GM06990 (cell line): ENCODE data around the gene YTHDF1.
"Not testable (repeated sequence)": the region's sequence is repeated elsewhere in the genome, so short reads cannot be mapped to it uniquely, and the experiment has no call there.

ENCODE experiments used
- DNase-seq: peaks from one replicate; pipeline ENCODE4 v3.0.0-alpha.2; 2011; ENCODE audit not compliant: insufficient read length; ENCODE audit errors: extremely low read depth
- H3K27me3 ChIP-seq: replicated peaks from 2 replicates; pipeline ENCODE4 v1.6.0; 2011; ENCODE audit warnings: low read length; ENCODE audit not compliant: control insufficient read depth, insufficient read depth
- H3K36me3 ChIP-seq: 2 replicates; pipeline ENCODE4 v1.5.1; 2011; ENCODE audit warnings: low read length; ENCODE audit not compliant: control insufficient read depth, insufficient read depth
- H3K4me3 ChIP-seq: replicated peaks from 2 replicates; pipeline ENCODE4 v1.5.1; 2011; ENCODE audit warnings: low read depth, mild to moderate bottlenecking, control low read depth, low read length
- CTCF ChIP-seq: IDR thresholded peaks from 2 replicates; pipeline ENCODE4 v1.5.1; 2011; ENCODE audit warnings: low read length, control low read depth, mild to moderate bottlenecking, inconsistent platforms; ENCODE audit not compliant: insufficient read depth, poor library complexity, severe bottlenecking

Gene YTHDF1

GRCh38 chr20:63253065-63253437, 37.1 kb upstream of the YTHDF1 start:
- DNase-seq: no peak
- no peak overlapping the region for H3K4me3 ChIP-seq

DNA sequence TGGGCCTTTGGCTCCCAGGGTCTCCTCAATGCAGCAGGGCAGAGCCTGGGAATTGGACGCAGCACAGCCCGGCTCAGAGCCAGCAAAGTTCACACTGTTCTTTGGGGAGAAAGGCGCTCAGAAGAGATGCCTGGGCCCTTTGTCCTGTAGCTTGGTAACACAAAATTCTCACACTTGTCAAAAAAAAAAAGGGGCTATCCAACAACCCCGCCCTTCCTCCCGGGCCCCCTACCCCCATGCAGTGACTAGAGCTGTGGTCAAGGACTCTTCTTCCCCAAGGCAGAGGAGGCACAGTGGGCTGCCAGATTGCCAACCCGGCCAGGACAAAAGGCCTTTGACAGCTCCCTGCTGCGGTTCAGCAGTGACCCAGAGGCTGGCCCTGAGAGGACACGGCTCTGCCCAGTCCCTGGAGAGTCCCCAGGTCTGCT, 36.4 kb upstream of the YTHDF1 start:
- TF ChIP-seq CTCF: no peak

More at GRCh38 chr20:63253065-63253437, 37.1 kb upstream of the YTHDF1 start:
- TF ChIP-seq CTCF: no peak
- Histone ChIP-seq H3K36me3 (no peaks in the 10 kb centered on the region), H3K27me3 (peaks cover 3% of the 10 kb centered on the region)

DNA sequence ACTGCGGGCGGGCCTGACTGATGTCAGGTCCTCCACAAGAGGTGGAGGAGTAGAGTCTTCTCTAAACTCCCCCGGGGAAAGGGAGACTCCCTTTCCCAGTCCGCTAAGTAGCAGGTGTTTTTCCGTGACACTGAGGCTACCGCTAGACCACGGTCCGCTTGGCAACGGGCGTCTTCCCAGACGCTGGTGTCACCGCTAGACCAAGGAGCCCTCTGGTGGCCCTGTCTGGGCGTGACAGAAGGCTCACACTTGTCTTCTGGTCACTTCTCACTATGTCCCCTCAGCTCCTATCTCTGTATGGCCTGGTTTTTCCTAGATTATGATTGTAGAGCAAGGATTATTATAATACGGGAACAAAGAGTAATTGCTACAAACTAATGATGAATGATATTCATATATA, 35.4 kb upstream of the YTHDF1 start:
- not testable (repeated sequence) for H3K36me3 ChIP-seq, DNase-seq, H3K4me3 ChIP-seq, H3K27me3 ChIP-seq
- TF ChIP-seq CTCF: peak; percentile 31

More for the DNA sequence above, 36.4 kb upstream of the YTHDF1 start:
- H3K4me3 ChIP-seq: no peak overlapping the region
- DNase-seq: no peak
- no peaks in the 10 kb centered on the region for H3K36me3 ChIP-seq
- H3K27me3 ChIP-seq: peaks cover 3% of the 10 kb centered on the region

DNA sequence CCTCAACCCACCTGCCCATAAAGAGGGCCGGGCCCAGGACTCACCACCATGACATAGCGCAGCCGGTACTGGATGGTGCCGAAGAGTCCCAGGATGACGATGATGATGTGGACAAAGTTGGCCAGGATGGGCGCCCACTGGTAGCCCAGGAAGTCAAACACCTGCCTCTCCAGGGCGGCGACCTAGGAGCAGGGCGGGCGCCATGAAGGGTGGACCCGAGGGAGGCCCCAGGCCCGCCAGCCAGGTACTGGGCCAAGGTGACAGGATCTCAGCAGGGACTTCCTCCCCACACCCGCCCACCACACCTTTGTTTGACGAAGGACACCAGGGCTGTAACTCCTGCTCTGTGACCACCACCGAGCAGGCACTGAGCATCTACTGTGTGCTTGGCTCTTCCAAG, 34.0 kb upstream of the YTHDF1 start:
- TF ChIP-seq CTCF: no peak

DNA sequence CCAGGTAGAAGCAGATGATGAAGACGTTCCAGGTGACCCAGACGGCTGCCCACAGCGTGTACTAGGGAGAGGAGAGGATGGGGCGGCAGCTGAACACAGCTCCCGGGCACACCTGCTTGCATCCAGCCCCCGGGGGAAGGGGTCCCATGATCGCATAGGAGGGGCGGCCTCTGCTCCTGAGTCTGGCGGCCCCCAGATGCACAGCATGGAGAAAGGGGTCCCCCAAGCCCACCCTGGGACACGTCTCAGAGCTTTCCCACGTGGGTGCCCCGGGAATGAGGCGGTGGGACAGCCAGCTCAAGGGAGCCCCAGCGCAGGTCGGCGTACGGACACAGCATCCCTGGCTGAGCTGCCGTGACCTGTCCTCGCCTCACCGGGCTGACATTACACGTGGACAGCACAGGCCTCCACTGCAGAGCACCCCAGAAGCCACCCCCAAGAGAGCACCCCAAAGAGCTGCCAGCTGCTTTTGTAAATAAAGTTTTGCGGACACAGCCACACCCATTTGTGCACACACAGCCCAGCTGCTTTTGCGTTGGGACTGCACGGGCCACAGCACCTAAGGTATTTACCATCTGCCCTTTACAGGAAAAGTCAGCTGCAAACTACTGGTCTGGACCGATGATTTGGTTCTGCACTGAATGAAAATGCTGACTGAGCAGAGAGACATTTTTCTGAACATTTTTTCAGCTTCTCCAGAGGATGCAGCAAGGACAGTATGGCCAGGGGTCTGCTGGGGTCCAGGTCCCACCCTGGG, 33.1 kb upstream of the YTHDF1 start:
- Histone ChIP-seq H3K4me3 (no peak overlapping the region), H3K27me3 (peaks cover 3% of the 10 kb centered on the region), H3K36me3 (no peaks in the 10 kb centered on the region)
- no peak for TF ChIP-seq CTCF
- DNase-seq: no peak

More for the DNA sequence above, 34.0 kb upstream of the YTHDF1 start:
- Histone ChIP-seq H3K4me3 (no peak overlapping the region), H3K36me3 (no peaks in the 10 kb centered on the region), H3K27me3 (peaks cover 3% of the 10 kb centered on the region)
- no peak for DNase-seq

DNA sequence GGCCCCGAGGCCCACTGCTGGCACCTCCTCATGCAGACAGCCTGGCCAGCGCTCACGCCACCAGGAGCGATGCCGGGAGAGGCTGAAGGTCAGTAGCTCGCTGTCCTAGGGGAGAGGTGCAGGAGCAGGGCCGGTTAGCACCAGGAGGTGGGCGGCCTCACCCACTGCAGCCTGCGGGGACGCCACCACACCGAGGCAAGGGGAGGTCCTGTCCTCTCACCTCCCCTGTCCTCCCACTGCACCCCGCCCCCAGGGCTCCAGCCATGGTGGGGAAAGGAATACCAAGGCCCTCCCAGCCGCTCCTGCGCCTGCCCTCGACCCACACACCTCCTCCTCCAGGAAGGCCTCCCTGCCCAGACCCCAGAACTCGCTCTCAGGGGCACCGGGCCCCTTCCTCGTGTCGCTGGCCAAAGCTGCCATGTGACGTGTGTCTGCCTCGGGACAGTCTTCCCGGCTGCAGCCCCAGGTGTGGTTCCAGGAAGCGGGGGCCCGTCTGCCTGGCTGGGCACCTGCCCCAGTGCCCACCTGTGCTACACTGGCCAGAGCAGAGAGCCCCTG, 31.8 kb upstream of the YTHDF1 start:
- Histone ChIP-seq H3K36me3 (no peaks in the 10 kb centered on the region), H3K27me3 (peaks cover 2% of the 10 kb centered on the region), H3K4me3 (no peak overlapping the region)
- TF ChIP-seq CTCF: no peak
- DNase-seq: no peak
